ENCODE measurements around the gene PRSS35. TPM values are rescaled to one million over a fixed set of nuclear protein-coding genes. Genes with fewer than 3 reads are reported as not detected.

PRSS35 gene
- 0.16 and 1.1 TPM in 2 replicates for total RNA-seq

GRCh38 chr6:83511901-83512681, at the start of gene PRSS35:
PRSS35 (plus strand) TSS chr6:83512534; CDS start chr6:83523442, 10,908 bp downstream.

Other genes with a start within 250 kb of the PRSS35 start
- gene ME1, start 81.5 kb upstream of the PRSS35 start, total RNA-seq = 7.6 and 14.3 TPM in 2 replicates
- gene SNAP91, start 196.6 kb downstream of the PRSS35 start, total RNA-seq = 0.89 TPM in 1 of 2 replicates, not detected in the other

Data from mesangial cell (primary cell).